GM12873 (cell line): ENCODE measurements around the gene TOR4A.
A peak's percentile ranks its signal among the peaks of the same experiment; 100 is the strongest.

ENCODE experiments used
- CTCF ChIP-seq: IDR thresholded peaks from 2 replicates; pipeline ENCODE4 v1.5.1; 2012; ENCODE audit warnings: low read depth, mild to moderate bottlenecking, moderate library complexity, low read length, control low read depth; ENCODE audit not compliant: insufficient read depth; ENCODE audit errors: missing control alignments

TOR4A gene

GRCh38 chr9:137280474-137281344 lies 3.2 kb downstream of the TOR4A start:
- peak; percentile 32 for TF ChIP-seq CTCF

GRCh38 chr9:137281345-137282116 lies 4.0 kb downstream of the TOR4A start:
- TF ChIP-seq CTCF, result no peak

GRCh38 chr9:137286975-137287383 lies 9.5 kb downstream of the TOR4A start:
- TF ChIP-seq CTCF, result peak; percentile 64

GRCh38 chr9:137293094-137293481 lies 15.6 kb downstream of the TOR4A start:
- TF ChIP-seq CTCF, result no peak

- TF ChIP-seq CTCF, result no peak
These were observed 16.1 kb downstream of the TOR4A start for GRCh38 chr9:137293482-137294090.

GRCh38 chr9:137294091-137294680 lies 16.7 kb downstream of the TOR4A start:
- no peak for TF ChIP-seq CTCF
